ENCODE data around the gene NRL.

Gene NRL

DNA sequence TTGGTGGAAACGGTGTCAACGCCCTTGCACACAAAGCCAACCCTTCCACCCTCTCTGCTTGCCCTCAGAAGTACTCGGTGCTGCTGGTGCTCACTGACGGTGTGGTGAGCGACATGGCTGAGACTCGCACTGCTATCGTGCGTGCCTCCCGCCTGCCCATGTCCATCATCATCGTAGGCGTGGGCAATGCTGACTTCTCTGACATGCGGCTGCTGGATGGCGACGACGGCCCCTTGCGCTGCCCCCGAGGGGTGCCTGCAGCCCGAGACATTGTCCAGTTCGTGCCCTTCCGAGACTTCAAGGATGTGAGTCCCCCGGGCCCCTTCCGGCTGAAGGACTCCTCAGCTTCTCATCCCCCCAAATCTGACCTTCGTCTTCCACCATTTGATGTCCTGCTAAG lies 37.7 kb downstream of the NRL start:
- no peaks in the 10 kb centered on the region for H3K36me3 ChIP-seq
- no peak overlapping the region for H3K27ac ChIP-seq
- H3K27me3 ChIP-seq = peaks cover 33% of the 10 kb centered on the region
- peaks cover 9 to 14% of the 10 kb centered on the region in 2 experiments for H3K4me1 ChIP-seq (ENCODE audit: control insufficient read depth in 1 of 2, insufficient read depth in 1 of 2, low read depth in 1 of 2, low read length in 1 of 2)
- no peak for TF ChIP-seq CTCF (IDR thresholded peaks at IDR 0.05)
- H3K4me3 ChIP-seq (ENCODE audit: low read depth in 1 of 2, low read length in 1 of 2) = no peak overlapping the region
- H3K9me3 ChIP-seq = no peaks in the 10 kb centered on the region

DNA sequence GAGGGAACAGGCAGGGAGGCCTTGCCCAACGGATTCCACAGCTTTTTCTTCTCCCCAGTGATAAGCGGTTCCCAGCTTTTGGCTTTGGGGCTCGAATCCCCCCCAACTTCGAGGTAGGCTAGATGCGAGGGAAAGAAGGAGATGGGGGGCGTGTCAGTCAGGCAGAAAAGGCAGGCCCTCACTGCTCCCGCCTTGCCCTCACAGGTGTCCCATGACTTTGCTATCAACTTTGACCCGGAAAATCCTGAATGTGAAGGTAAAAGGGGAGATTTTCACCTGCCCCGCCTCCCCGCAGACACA lies 38.5 kb downstream of the NRL start:
- Histone ChIP-seq H3K4me3 (ENCODE audit: low read depth in 1 of 2, low read length in 1 of 2) (no peak overlapping the region), H3K27me3 (peaks cover 25% of the 10 kb centered on the region), H3K36me3 (no peaks in the 10 kb centered on the region), H3K4me1 (ENCODE audit: control insufficient read depth in 1 of 2, insufficient read depth in 1 of 2, low read depth in 1 of 2, low read length in 1 of 2) (peaks cover 15% of the 10 kb centered on the region in 2 experiments), H3K9me3 (no peaks in the 10 kb centered on the region), H3K27ac (no peak overlapping the region)
- no peak for TF ChIP-seq CTCF (IDR thresholded peaks at IDR 0.05)

- Histone ChIP-seq H3K27ac (no peak overlapping the region), H3K4me3 (ENCODE audit: low read depth in 1 of 2, low read length in 1 of 2) (no peak overlapping the region), H3K4me1 (ENCODE audit: control insufficient read depth in 1 of 2, insufficient read depth in 1 of 2, low read depth in 1 of 2, low read length in 1 of 2) (peaks cover 15 to 16% of the 10 kb centered on the region in 2 experiments), H3K27me3 (peaks cover 19% of the 10 kb centered on the region), H3K9me3 (no peaks in the 10 kb centered on the region), H3K36me3 (no peaks in the 10 kb centered on the region)
- TF ChIP-seq CTCF (IDR thresholded peaks at IDR 0.05) = no peak
Measured at GRCh38 chr14:24075485-24076301, 39.1 kb downstream of the NRL start.

DNA sequence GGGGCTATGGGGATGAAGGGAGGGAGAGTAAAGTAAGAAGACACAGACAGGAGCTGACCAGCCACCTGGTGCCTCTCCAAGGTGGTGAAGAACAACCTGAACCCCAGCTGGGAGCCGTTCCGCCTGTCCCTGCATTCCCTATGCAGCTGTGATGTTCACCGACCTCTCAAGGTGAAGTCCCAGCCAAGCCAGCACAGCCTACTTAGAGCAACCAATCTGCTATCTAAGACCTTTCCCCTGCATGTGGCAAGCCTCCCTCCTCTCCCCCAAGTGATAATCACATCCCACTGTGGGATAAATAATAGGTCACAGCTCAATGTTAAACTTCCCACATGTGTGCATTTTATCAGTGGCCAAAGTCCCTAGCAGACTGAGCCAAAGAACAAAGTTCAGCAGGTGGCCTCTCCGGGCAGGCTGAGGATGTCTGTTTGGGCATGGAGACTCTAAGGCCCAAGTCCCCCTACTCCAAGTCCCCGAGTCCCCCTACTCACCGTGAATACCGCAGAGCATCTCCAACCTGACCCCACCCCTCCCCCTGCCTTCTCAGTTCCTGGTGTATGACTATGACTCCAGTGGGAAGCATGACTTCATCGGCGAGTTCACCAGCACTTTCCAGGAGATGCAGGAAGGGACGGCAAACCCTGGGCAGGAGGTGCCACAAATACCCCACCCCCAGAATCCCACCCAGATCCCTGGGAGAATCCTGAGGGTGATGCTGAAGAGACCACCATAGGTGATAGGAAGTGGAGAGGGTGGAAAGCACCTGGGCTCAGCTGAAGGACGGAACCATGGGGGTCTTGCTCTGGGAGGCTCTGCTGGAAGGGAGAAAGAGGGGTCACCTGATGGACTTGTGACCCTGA lies 39.9 kb downstream of the NRL start:
- Histone ChIP-seq H3K9me3 (no peaks in the 10 kb centered on the region), H3K4me1 (ENCODE audit: control insufficient read depth in 1 of 2, insufficient read depth in 1 of 2, low read depth in 1 of 2, low read length in 1 of 2) (peaks cover 21% of the 10 kb centered on the region in 2 experiments), H3K36me3 (no peaks in the 10 kb centered on the region), H3K27ac (no peak overlapping the region), H3K27me3 (peaks cover 11% of the 10 kb centered on the region), H3K4me3 (ENCODE audit: low read depth in 1 of 2, low read length in 1 of 2) (no peak overlapping the region)
- TF ChIP-seq CTCF (IDR thresholded peaks at IDR 0.05) = no peak

DNA sequence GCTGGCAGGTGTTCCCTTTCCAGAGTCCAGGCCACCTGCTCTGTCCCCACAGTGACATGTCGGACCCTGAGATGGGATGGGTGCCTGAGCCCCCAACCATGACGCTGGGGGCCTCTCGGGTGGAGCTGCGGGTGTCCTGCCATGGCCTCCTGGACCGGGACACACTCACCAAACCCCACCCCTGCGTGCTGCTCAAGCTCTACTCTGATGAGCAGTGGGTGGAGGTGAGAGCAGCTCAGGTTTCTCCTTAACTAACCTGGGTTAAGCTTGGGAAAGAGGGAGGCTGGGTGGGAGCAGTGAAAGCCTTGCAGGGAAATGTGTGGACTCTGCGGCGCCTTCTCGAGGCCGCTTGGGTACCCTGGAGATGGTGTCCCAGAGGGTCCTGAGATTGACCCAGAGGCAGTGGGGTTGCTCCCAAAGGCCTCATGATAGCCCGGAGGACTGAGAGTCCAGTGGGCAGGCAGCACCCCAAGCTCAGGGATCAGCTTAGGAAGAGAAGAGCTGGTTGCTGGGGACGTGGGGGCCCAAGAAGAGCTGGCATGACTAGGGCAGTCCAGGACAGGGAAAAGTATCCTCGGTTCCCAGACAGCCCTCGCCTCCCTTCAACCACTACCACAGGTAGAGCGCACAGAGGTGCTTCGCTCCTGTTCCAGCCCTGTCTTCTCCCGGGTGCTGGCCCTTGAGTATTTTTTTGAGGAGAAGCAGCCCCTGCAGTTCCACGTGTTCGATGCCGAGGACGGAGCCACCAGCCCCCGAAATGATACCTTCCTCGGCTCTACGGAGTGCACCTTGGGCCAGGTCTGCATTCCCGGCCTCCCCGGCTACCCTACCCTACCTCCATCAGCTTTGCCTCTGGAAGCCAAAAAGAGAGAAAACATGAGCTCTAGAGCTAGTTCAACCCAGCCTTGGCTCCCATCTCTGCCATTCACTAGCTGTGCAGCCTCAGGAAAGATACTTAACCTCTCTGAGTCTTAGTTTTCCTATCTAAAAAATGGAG lies 41.6 kb downstream of the NRL start:
- no peak for TF ChIP-seq CTCF (IDR thresholded peaks at IDR 0.05)
- no peaks in the 10 kb centered on the region for H3K9me3 ChIP-seq
- H3K27ac ChIP-seq = no peak overlapping the region
- no peaks in the 10 kb centered on the region for H3K27me3 ChIP-seq
- peaks cover 24 to 27% of the 10 kb centered on the region in 2 experiments for H3K4me1 ChIP-seq (ENCODE audit: control insufficient read depth in 1 of 2, insufficient read depth in 1 of 2, low read depth in 1 of 2, low read length in 1 of 2)
- no peaks in the 10 kb centered on the region for H3K36me3 ChIP-seq
- no peak overlapping the region for H3K4me3 ChIP-seq (ENCODE audit: low read depth in 1 of 2, low read length in 1 of 2)
